NCI-H1092 treated with DMSO at 0.1 percent for 48 hours (cell line): ENCODE data around the gene PML.

Experiments
- DNase-seq: peaks from one replicate; lab custom pipeline; 2025; lab: John Stamatoyannopoulos, UW

The PML gene

GRCh38 chr15:73994413-73994883, at the start of gene PML:
PML (plus strand) TSS chr15:73994716; CDS start chr15:73994813, 97 bp downstream.
- peak; percentile 81 for DNase-seq

GRCh38 chr15:73945130-73945508, 49.4 kb upstream of the PML start:
- DNase-seq: no peak

GRCh38 chr15:73946046-73946721, 48.3 kb upstream of the PML start:
- no peak for DNase-seq

- no peak for DNase-seq
Measured at GRCh38 chr15:73946795-73947370, 47.6 kb upstream of the PML start.

- DNase-seq: no peak
Measured at GRCh38 chr15:73947651-73948050, 46.9 kb upstream of the PML start.

- DNase-seq: no peak
Measured at GRCh38 chr15:73948396-73948795, 46.1 kb upstream of the PML start.

- DNase-seq: no peak
Measured at GRCh38 chr15:73948982-73949381, 45.5 kb upstream of the PML start.

- DNase-seq: no peak
Measured at GRCh38 chr15:73949496-73949895, 45.0 kb upstream of the PML start.

GRCh38 chr15:73950479-73950830, 44.1 kb upstream of the PML start:
- no peak for DNase-seq

GRCh38 chr15:73950831-73951561, 43.5 kb upstream of the PML start:
- DNase-seq: peak; percentile 49

- DNase-seq: no peak
Measured at GRCh38 chr15:73951601-73952000, 42.9 kb upstream of the PML start.

- no peak for DNase-seq
Measured at GRCh38 chr15:73952171-73952912, 42.2 kb upstream of the PML start.

- DNase-seq: no peak
Measured at GRCh38 chr15:73952913-73953750, 41.4 kb upstream of the PML start.

- DNase-seq: no peak
Measured at GRCh38 chr15:73954188-73955145, 40.0 kb upstream of the PML start.

GRCh38 chr15:73955326-73955725, 39.2 kb upstream of the PML start:
- DNase-seq: no peak

GRCh38 chr15:73955861-73956742, 38.4 kb upstream of the PML start:
- no peak for DNase-seq

- DNase-seq: no peak
Measured at GRCh38 chr15:73956743-73957135, 37.8 kb upstream of the PML start.

- DNase-seq: no peak
Measured at GRCh38 chr15:73957276-73957675, 37.2 kb upstream of the PML start.

GRCh38 chr15:73957785-73958184, 36.7 kb upstream of the PML start:
- DNase-seq: no peak
